RWPE1 (cell line): ENCODE results near the gene TMEM63B.
"Not testable (repeated sequence)": the region's sequence is repeated elsewhere in the genome, so short reads cannot be mapped to it uniquely, and the experiment has no call there.

Experiments
- CTCF ChIA-PET: fragments of 350-600 bp; sonication (Branson Sonifier 250); formaldehyde crosslinking; extraction: SDS; loops from one replicate; lab custom pipeline; 2021; lab: Yijun Ruan, JAX
- POLR2A ChIA-PET: fragments of 400-600 bp; formaldehyde crosslinking; extraction: SDS; loops from one replicate; lab custom pipeline; 2020; ENCODE audit warnings: antibody characterized with exemption; ENCODE audit not compliant: low non-redundant PET; lab: Yijun Ruan, JAX
- DNase-seq: peaks from one replicate; pipeline ENCODE4 v3.0.0; 2012; ENCODE audit warnings: low spot score
- H3K27ac ChIP-seq: fragments of 450-650 bp; 2 replicates; pipeline ENCODE4 v1.5.1; 2017
- CTCF ChIP-seq: fragments of 450-650 bp; conservative IDR thresholded peaks from 2 replicates; pipeline ENCODE4 v1.5.1; 2017; ENCODE audit warnings: low read depth, mild to moderate bottlenecking

The TMEM63B gene

GRCh38 chr6:44094403-44095242 is 32.7 kb upstream of the TMEM63B start:
- H3K27ac ChIP-seq = peak overlapping the region; percentile 24

GRCh38 chr6:44095243-44095623 is 32.1 kb upstream of the TMEM63B start:
- DNase-seq, POLR2A ChIA-PET: not testable (repeated sequence)
- CTCF ChIA-PET = interaction anchor here (0.7 kb wide), 1 partner anchor 126 kb away, joined by 4 read pairs; no protein-coding TSS in a partner anchor
- H3K27ac ChIP-seq = peak overlapping the region; percentile 24

More at GRCh38 chr6:44094403-44095242, 32.7 kb upstream of the TMEM63B start:
- no peak for TF ChIP-seq CTCF
- ChIA-PET CTCF (interaction anchor here (1.1 kb wide), 1 partner anchor 58 kb away, joined by 3 read pairs; no protein-coding TSS in a partner anchor), POLR2A (no interaction called here)
- DNase-seq = no peak

- H3K27ac ChIP-seq = peak overlapping the region; percentile 24; the same call in 1 of the 2 replicates
- DNase-seq = peak; percentile 89
- POLR2A ChIA-PET = interaction anchor here (1.0 kb wide), 1 partner anchor 31 kb away, joined by 3 read pairs; the partner anchor contains the start of gene TMEM63B
- TF ChIP-seq CTCF = peak; percentile 76
- CTCF ChIA-PET = interaction anchor here (0.5 to 1.0 kb wide), 8 partner anchors 14 to 241 kb away, joined by 3 to 6 read pairs (median 3); no protein-coding TSS in a partner anchor
These were observed 30.7 kb upstream of the TMEM63B start for GRCh38 chr6:44096612-44097011.

GRCh38 chr6:44097782-44098317 is 29.5 kb upstream of the TMEM63B start:
- ChIA-PET CTCF (interaction anchor here (0.6 to 0.7 kb wide), 2 partner anchors 54 to 88 kb away, joined by 3 read pairs; no protein-coding TSS in a partner anchor), POLR2A (no interaction called here)
- no peak for DNase-seq
- H3K27ac ChIP-seq = no peak overlapping the region
- TF ChIP-seq CTCF = no peak

GRCh38 chr6:44099192-44099591 is 28.2 kb upstream of the TMEM63B start:
- CTCF ChIA-PET = interaction anchor here (0.6 to 1.5 kb wide), 4 partner anchors 15 to 138 kb away, joined by 3 to 6 read pairs (median 4); no protein-coding TSS in a partner anchor
- POLR2A ChIA-PET = no interaction called here
- DNase-seq = no peak
- TF ChIP-seq CTCF = no peak
- H3K27ac ChIP-seq = no peak overlapping the region

- CTCF ChIA-PET = interaction anchor here (0.6 to 1.5 kb wide), 14 partner anchors 9 to 579 kb away, joined by 3 to 4 read pairs (median 3); no protein-coding TSS in a partner anchor
- POLR2A ChIA-PET = no interaction called here
- TF ChIP-seq CTCF = peak; percentile 58
- peak overlapping the region; percentile 42 for H3K27ac ChIP-seq
- no peak for DNase-seq
These were observed 27.2 kb upstream of the TMEM63B start for GRCh38 chr6:44100088-44100550.
